ENCODE data around the gene EWSR1. TPM values are rescaled to one million over a fixed set of nuclear protein-coding genes. Genes with fewer than 3 reads are reported as not detected.
"Not testable (repeated sequence)": the region's sequence is repeated elsewhere in the genome, so short reads cannot be mapped to it uniquely, and the experiment has no call there.

Gene EWSR1, protein sequence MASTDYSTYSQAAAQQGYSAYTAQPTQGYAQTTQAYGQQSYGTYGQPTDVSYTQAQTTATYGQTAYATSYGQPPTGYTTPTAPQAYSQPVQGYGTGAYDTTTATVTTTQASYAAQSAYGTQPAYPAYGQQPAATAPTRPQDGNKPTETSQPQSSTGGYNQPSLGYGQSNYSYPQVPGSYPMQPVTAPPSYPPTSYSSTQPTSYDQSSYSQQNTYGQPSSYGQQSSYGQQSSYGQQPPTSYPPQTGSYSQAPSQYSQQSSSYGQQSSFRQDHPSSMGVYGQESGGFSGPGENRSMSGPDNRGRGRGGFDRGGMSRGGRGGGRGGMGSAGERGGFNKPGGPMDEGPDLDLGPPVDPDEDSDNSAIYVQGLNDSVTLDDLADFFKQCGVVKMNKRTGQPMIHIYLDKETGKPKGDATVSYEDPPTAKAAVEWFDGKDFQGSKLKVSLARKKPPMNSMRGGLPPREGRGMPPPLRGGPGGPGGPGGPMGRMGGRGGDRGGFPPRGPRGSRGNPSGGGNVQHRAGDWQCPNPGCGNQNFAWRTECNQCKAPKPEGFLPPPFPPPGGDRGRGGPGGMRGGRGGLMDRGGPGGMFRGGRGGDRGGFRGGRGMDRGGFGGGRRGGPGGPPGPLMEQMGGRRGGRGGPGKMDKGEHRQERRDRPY
- 113 and 138 TPM in 2 replicates for total RNA-seq (2012; rRNA removed)

DNA sequence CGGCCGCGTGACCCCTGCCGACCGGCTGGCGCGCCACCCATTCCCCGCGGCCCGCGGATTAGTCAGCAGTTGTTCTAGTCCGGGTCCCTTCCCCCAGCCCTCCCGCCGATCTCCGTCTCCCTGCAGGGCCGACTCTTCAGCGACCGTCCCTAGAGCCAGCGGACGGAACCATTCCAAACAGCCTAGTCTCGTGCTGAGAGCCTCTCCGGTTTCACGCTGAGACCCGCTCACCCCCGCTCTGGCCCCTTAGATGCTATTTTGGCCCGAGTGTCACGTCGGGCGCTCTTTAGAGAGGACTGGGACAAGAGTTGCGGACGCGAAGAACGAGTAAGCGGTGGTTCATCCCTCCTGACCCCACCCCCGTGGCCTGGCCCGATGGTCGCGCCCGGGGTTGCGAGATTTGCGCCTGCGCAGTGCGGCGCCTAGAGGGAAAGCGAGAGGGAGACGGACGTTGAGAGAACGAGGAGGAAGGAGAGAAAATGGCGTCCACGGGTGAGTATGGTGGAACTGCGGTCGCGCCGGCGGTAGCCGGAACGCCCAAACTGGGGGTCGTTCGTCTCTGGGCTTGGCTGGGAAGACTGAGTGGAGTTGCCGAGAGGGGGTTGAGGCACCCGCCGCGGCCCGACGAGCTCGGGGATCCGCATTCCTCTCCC lies at the start of gene EWSR1, which contains the start of gene RHBDD3:
TSS of gene EWSR1 (plus strand) at position 411 of the 653 bp plus-strand sequence. CDS start at position 480, 69 bp downstream.
TSS of gene RHBDD3 (minus strand) at position 124 of the 653 bp plus-strand sequence. CDS start 2,355 bp downstream, outside the sequence.
- Histone ChIP-seq H3K4me2 (ENCODE audit: low read length) (peak within 1 kb of the TSS; percentile 90), H3K36me3 (ENCODE audit: insufficient read depth, low read length) (peaks cover 42% of the 10 kb centered on the region), H3K4me1 (ENCODE audit: control insufficient read depth, insufficient read depth, low read length) (peaks cover 39% of the 10 kb centered on the region), H3K9ac (ENCODE audit: low read depth, low read length) (peak within 1 kb of the TSS; percentile 98), H3K27me3 (ENCODE audit: control insufficient read depth, insufficient read depth, low read length) (no peaks in the 10 kb centered on the region), H3K9me3 (replicated peaks; ENCODE audit: low read length) (no peaks in the 10 kb centered on the region), H3K4me3 (ENCODE audit: low read length) (peak within 1 kb of the TSS; percentile 81)

DNA sequence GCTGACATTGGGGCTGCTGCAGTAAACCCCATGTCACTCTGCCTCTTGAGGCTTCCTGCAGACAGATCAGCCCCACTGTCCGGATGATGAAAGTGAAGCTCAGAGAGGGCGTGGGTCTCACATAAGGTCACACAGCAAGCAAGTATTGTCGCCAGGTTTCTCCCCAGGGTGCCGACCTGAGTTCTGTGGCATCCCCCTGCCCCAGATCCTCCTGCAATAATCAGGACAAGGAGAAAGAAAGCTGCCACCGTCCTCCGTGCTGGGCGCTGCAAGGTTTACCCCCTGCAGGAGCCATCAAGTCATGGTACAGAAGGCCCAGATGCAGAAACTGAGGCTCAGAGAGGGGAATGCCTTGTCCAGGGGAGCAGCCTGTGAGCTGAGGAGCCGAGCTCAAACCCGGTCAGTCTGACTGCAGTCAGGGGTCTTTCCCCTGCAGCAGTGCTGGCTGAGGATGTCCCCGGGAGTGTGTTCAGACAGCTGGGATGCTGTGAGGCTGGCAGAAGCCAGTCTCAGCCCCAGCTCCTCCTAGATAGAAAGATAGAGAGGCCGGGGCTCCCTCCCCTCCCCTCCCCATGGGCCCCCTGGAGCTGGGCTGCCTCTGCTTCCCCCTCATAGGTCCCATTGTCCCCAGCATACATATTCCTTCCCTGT lies 49.2 kb upstream of the EWSR1 start:
- H3K9ac ChIP-seq (ENCODE audit: low read depth, low read length) = no peak overlapping the region
- H3K27me3 ChIP-seq (ENCODE audit: control insufficient read depth, insufficient read depth, low read length) = peaks cover 46% of the 10 kb centered on the region
- H3K4me2 ChIP-seq (ENCODE audit: low read length) = no peak overlapping the region
- H3K9me3 ChIP-seq (replicated peaks; ENCODE audit: low read length) = no peaks in the 10 kb centered on the region
- H3K4me3 ChIP-seq (ENCODE audit: low read length) = no peak overlapping the region
- H3K36me3 ChIP-seq (ENCODE audit: insufficient read depth, low read length) = no peaks in the 10 kb centered on the region
- H3K4me1 ChIP-seq (ENCODE audit: control insufficient read depth, insufficient read depth, low read length) = no peaks in the 10 kb centered on the region

DNA sequence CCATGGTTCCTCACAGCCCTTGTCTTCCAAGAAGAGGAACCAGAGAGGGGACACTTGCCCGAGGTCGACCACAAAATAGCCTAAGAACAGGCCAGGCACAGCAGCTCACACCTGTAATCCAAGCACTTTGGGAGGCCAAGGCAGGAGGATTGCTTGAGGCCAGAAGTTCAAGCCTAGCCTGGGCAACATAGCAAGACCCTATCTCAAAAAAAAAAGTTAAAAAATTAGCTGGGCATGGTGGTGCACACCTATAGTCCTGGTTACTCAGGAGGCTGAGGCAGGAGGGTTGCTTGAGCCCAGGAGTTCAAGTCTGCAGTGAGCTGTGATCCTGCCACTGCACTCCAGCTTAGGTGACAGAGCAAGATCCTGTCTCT lies 48.7 kb upstream of the EWSR1 start:
- H3K9me3 ChIP-seq (replicated peaks; ENCODE audit: low read length) = not testable (repeated sequence)

DNA sequence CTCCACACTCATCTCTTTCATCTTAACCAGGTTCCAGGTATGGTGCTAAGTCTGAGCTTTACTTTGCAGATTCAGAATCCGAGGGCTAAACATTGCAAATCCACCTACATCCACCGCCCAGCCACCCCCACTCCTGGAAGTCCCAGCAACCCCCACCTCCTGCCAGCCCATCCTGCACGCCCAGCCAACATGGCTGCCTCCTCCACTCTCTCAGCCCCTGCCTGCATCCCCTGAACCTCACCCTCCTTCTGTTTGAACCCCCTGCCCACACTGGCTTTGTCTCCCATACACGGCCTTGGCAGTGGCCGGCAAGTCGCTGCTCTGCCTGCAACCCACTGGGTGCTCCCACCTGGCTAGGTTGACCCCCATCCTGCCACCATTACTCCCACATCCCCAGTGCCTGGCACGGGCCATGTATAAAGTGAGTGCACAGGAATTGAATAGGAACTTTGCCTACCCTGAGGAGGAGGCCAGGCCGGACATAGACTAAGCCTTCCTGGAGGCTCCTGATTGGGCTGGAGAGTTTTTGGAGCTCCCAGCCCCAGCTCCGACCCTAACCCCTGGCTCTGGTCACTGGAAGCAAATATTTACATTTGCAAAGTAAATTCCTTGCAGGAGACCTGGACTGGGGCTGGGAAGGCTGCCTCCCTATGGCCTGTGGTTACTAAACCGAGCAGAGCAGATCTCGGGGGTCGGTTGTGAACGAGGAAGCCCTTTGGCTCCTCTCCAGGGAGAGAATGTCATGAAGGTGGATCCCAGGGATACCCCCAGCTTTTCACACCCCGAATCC lies 48.0 kb upstream of the EWSR1 start:
- Histone ChIP-seq H3K36me3 (ENCODE audit: insufficient read depth, low read length) (no peaks in the 10 kb centered on the region), H3K4me1 (ENCODE audit: control insufficient read depth, insufficient read depth, low read length) (peaks cover 3% of the 10 kb centered on the region), H3K4me2 (ENCODE audit: low read length) (no peak overlapping the region), H3K4me3 (ENCODE audit: low read length) (no peak overlapping the region), H3K9me3 (replicated peaks; ENCODE audit: low read length) (no peaks in the 10 kb centered on the region), H3K27me3 (ENCODE audit: control insufficient read depth, insufficient read depth, low read length) (peaks cover 53% of the 10 kb centered on the region), H3K9ac (ENCODE audit: low read depth, low read length) (no peak overlapping the region)

More for the DNA sequence above, 48.7 kb upstream of the EWSR1 start:
- H3K4me3 ChIP-seq (ENCODE audit: low read length); H3K9ac ChIP-seq (ENCODE audit: low read depth, low read length); H3K36me3 ChIP-seq (ENCODE audit: insufficient read depth, low read length); H3K4me2 ChIP-seq (ENCODE audit: low read length); H3K4me1 ChIP-seq (ENCODE audit: control insufficient read depth, insufficient read depth, low read length): not testable (repeated sequence)
- H3K27me3 ChIP-seq (ENCODE audit: control insufficient read depth, insufficient read depth, low read length) = peaks cover 50% of the 10 kb centered on the region

DNA sequence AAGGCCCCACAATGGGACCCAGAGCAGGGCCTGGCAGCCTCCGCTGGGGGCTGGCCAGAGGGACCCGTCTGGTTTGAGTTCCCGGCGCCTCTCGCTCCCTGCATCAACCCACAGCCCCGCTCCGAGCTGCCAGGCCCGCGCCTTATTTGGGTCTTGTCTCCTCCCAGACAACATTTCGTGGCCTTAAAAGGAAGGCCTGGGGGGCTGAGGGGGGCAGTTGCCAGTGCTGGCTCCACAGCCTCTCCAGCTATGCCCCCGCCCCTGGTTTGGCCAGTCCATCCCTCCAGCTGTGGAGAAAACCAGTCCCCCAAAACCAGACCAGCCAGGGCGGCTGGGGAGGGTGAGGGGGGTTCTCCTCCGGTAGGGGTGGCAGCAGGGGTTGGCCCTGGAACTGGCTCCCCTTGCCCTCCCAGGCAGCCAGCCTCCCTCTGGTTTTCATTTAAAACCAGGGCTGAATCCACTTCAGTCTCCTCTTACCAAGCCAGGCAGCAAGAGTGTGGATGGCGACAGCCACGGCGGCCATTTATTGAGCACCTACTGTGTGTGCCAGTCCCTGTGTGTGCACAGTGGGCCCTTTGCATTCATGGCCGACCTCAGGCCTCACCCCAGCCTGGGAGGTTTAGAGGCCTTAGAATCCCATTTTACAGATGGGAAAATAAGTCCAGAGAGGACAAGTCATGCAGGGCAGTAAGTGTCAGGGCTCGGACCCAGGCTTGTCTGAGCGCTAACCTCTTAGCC lies 43.8 kb upstream of the EWSR1 start:
- H3K27me3 ChIP-seq (ENCODE audit: control insufficient read depth, insufficient read depth, low read length) = peaks cover 28% of the 10 kb centered on the region

DNA sequence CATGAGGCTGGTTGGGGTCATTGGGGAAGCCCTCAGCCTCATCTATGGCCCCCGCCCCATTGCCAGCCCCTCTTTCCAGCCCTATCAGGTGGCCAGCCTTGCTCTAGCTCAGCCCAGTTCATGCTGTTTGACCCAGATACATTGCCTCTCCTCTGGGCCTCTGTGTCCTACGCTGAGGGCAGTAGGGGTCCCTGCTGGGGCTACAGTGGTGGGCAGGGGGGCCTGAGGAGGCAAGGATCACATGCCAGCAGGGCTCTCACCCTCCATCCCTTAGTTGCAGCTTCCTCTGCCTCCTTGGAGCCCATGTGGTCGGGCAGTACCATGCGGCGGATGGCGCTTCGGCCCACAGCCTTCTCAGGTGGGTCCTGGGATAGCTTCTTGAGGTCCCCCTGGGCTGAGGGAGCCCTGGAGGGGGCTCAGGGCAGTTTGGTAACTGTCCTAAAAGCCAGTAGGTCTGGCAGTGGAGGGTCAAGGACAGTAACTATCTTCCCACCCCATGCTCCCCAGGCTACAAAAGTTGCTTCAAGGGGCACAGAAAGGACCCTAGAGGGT lies 43.1 kb upstream of the EWSR1 start:
- H3K4me3 ChIP-seq (ENCODE audit: low read length) = no peak overlapping the region
- H3K4me2 ChIP-seq (ENCODE audit: low read length) = peak overlapping the region; percentile 73
- H3K9ac ChIP-seq (ENCODE audit: low read depth, low read length) = no peak overlapping the region
- peaks cover 14% of the 10 kb centered on the region for H3K4me1 ChIP-seq (ENCODE audit: control insufficient read depth, insufficient read depth, low read length)
- H3K27me3 ChIP-seq (ENCODE audit: control insufficient read depth, insufficient read depth, low read length) = peaks cover 28% of the 10 kb centered on the region
- no peaks in the 10 kb centered on the region for H3K36me3 ChIP-seq (ENCODE audit: insufficient read depth, low read length)
- no peaks in the 10 kb centered on the region for H3K9me3 ChIP-seq (replicated peaks; ENCODE audit: low read length)

More for the DNA sequence above, 43.8 kb upstream of the EWSR1 start:
- Histone ChIP-seq H3K9me3 (replicated peaks; ENCODE audit: low read length) (no peaks in the 10 kb centered on the region), H3K4me3 (ENCODE audit: low read length) (no peak overlapping the region), H3K4me1 (ENCODE audit: control insufficient read depth, insufficient read depth, low read length) (peaks cover 14% of the 10 kb centered on the region), H3K9ac (ENCODE audit: low read depth, low read length) (no peak overlapping the region), H3K36me3 (ENCODE audit: insufficient read depth, low read length) (no peaks in the 10 kb centered on the region), H3K4me2 (ENCODE audit: low read length) (no peak overlapping the region)

DNA sequence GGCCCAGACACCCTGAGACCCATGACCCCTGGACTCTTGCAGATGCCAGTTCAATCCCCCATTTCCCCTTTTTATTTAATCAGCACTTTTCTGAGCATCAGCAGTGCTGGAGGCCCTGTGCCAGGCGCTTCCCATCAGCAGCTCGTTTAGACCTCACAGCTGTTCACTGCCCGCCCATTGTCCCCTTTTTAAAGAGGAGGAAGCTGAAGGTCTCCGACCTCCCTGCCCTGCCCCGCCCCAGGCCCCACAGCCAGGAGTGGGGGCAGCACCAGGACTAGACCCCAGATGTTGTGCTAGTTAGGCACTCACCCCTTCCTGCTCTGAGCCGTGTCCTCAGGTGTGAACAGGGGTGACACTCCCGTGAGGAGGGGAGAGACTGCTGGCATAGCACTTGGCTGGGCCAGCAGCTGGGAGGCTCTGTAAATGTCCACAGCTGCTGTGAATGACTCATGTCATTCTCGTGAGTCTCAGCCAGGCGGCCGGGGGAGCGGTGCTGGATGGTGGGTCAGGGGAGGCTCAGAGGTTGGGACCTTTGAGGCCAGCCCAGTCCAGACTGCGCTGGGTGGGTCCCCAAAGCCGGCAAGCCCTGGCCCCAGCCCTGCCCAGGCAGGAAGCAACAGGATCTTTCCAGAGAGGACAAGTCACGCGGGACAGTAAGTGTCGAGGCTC lies 42.5 kb upstream of the EWSR1 start:
- Histone ChIP-seq H3K4me2 (ENCODE audit: low read length) (peak overlapping the region; percentile 73), H3K36me3 (ENCODE audit: insufficient read depth, low read length) (no peaks in the 10 kb centered on the region), H3K4me3 (ENCODE audit: low read length) (peak overlapping the region; percentile 51), H3K27me3 (ENCODE audit: control insufficient read depth, insufficient read depth, low read length) (peaks cover 26% of the 10 kb centered on the region), H3K4me1 (ENCODE audit: control insufficient read depth, insufficient read depth, low read length) (peaks cover 14% of the 10 kb centered on the region), H3K9ac (ENCODE audit: low read depth, low read length) (peak overlapping the region; percentile 39), H3K9me3 (replicated peaks; ENCODE audit: low read length) (no peaks in the 10 kb centered on the region)

DNA sequence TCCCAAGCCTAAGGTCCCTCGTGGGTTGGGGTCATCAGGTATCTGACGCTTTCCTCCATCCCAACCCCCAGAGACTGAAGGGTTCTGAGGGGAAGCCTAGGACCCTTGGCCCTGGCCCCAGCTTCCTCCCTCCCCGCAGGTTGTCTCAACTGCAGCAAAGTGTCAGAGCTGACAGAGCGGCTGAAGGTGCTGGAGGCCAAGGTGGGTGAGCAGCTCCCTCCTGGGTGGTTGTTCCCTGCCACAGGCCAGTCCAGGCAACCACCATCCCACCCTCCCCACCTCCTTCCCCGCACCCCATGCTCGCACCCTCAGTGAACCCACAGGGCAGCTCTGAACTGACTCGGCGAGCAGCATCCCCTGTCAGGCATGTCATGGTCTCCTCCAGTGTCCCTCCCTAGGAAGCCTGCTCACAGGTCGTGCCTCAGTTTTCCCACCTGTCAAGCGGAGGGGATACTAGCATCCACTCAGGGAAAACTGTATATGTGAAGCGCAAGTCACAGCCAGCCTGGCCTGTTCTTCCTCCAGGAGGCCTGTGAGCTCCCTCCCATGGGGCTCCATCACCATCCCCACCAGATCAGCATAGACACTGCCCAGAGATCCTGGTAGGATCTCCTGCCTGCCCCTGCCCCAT lies 41.6 kb upstream of the EWSR1 start:
- H3K27me3 ChIP-seq (ENCODE audit: control insufficient read depth, insufficient read depth, low read length) = peaks cover 26% of the 10 kb centered on the region
- H3K4me1 ChIP-seq (ENCODE audit: control insufficient read depth, insufficient read depth, low read length) = peaks cover 14% of the 10 kb centered on the region
- no peaks in the 10 kb centered on the region for H3K9me3 ChIP-seq (replicated peaks; ENCODE audit: low read length)

DNA sequence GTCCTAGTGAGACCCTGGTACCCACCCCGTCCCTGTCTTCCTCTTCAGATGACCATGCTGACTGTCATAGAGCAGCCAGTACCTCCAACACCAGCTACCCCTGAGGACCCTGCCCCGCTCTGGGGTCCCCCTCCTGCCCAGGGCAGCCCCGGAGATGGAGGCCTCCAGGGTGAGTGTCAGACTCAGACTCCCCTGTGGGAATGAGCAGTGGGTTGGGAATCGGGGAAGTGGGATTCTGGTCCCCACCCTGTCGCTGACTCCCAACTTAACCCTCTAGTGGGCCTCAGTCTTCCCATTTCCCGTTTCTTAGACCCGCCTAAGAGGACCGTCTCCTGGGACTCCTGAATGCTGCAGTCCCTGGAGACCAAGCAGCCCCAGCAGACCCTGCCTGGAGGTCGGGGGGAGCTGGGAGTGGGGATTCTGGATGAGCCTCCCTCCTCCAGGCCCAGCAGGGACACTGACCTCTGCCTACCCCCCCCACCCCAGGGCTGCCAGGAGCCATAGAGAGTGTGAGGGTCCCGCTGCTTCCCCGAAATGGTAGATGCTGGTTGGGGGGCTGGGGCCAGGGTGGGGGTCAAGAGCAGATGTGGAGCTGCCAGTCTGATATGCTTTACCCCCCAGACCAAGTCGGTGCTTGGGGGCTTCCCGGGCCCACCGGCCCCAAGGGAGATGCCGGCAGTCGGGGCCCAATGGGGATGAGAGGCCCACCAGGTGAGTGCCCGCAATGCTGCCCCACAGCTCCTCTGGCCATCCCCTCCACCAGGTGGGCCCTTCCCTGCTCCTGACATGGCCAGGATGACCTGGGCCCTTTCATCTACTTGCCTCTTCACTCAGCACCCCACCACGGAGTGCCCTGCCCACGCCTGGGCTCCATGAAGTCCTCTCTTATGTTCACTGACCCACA lies 36.8 kb upstream of the EWSR1 start:
- Histone ChIP-seq H3K36me3 (ENCODE audit: insufficient read depth, low read length) (no peaks in the 10 kb centered on the region), H3K4me1 (ENCODE audit: control insufficient read depth, insufficient read depth, low read length) (no peaks in the 10 kb centered on the region), H3K4me3 (ENCODE audit: low read length) (no peak overlapping the region), H3K4me2 (ENCODE audit: low read length) (no peak overlapping the region), H3K9ac (ENCODE audit: low read depth, low read length) (no peak overlapping the region), H3K9me3 (replicated peaks; ENCODE audit: low read length) (peaks cover 4% of the 10 kb centered on the region), H3K27me3 (ENCODE audit: control insufficient read depth, insufficient read depth, low read length) (peaks cover 4% of the 10 kb centered on the region)

More for the DNA sequence above, 41.6 kb upstream of the EWSR1 start:
- H3K4me2 ChIP-seq (ENCODE audit: low read length) = no peak overlapping the region
- H3K36me3 ChIP-seq (ENCODE audit: insufficient read depth, low read length) = no peaks in the 10 kb centered on the region
- no peak overlapping the region for H3K9ac ChIP-seq (ENCODE audit: low read depth, low read length)
- no peak overlapping the region for H3K4me3 ChIP-seq (ENCODE audit: low read length)

All from skeletal muscle satellite cell (primary cell).